CD4-positive, alpha-beta T cell treated with Interleukin-6 at 100 ng/mL for 8 hours (primary cell): Measurements from ENCODE around the gene DND1.
"Not testable (repeated sequence)": the region's sequence is repeated elsewhere in the genome, so short reads cannot be mapped to it uniquely, and the experiment has no call there.

Source experiments
- DNase-seq: peaks from one replicate; pipeline ENCODE4 v3.0.0-alpha.2; 2020; ENCODE audit warnings: mixed read lengths, low spot score

DND1 gene

DNA sequence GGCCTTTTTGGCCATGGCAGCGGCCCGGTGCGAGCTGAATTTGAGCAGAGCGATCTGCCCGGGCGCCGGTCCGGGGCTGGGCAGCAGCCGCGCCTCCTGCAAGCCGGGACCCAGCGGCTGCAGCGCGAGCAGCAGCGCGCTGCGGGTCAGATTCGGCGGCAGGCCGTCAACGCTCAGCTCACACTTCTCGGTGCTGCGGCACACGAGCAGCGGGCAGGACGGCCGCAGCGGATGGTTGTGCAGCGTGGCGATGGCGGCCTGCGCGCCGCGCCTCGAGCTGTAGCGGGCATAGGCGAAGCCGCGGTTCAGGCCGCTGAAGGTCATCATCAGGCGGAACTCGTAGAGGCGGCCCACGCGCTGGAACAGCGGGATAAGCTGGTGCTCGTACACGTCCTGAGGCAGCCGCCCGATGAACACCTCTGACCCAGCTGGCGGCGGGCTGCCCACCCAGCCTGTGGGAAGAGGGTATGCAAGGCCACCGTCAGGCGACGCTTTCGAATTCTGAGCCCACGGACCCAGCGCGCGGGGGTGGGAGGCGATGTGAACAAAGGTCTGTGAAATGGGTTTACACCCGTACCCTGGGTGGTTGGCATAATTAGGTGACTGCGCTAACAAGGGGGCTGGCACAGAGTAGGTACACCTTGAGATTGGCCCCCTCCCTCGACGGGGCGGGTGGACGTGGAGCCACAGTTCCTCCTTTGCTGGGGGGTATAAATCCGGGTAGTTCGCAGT lies 755 bp downstream of the DND1 start:
- no peak for DNase-seq

DNA sequence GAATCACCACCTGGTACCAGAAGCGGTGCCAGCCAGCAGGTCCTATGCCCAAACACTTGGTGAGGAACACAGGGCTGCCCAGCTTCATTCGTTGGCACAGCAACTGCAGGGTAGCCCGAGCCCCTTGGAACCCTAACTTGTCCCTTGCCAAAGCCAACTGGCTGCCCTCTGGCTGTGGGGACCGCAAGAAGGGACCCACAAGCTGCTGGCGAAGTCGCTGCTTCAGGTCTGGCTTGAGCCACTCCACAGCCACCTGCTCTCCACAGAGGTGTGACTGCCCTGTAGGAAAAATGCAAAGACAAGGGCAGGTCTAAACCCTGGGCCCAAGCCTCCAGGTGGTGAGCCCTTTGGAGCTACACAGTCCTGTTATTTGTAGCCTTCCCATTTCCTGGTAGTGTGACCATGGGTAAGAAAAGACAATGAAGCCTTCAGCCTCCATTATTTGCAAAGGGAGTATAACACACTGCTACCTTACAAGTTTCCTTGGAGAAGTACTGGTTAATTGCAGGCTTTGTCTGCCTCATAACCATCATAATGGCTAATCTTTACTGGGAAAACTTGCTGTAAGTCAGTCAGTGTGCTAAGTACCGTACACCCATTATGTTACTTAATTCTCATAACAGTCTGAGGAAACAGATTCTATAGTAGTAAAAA lies 1.8 kb downstream of the DND1 start:
- DNase-seq = no peak

DNA sequence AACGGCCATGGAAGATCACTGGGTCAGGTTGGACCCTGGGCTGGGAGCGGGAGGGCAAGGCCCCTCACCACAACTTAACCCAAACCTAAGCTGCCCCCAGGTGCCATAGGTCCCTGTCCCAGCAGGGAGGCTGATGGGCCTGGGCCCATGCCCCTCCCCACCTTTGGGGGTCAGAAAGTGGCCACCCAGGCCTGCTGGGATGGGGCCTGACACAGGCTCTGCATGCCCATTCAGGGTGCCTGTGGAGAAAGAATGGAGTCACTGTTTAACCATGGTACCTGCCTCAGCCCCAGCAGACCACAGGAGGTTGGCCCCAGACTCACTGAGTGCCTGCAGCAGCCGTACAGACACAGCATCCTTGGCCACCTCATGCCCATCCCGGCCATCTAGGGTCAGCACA lies 2.3 kb downstream of the DND1 start:
- not testable (repeated sequence) for DNase-seq

DNA sequence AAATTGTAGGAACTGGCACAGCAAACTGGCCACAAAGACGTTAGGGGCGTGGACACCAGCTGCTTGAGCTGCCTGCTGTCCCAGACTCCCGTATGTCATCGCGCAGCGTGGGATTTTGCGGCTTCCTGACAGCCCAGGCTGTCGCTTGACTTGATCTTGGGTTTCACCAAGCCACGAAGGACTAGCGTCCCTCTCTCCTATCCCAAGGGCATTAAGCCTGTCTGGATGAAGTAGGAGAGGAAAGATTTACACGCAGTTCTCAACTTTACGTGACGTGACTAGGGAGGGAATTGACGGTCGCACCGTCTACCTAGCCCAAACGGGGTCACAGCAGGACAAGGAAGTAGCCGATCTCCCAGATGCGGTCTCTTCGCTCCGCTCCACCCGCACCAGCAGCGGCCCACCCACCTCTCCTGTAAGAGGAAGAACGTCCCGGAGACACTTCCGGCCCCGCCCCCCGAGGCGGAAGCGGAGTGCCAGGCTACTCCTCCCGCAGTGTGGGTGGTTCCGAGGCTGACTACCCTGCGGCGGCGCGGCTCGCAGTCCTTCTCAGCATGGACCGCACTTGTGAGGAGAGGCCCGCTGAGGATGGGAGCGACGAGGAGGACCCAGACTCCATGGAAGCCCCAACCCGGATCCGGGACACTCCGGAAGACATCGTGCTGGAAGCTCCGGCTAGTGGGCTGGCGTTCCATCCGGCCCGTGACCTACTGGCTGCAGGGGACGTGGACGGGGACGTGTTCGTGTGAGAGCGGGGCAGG lies 8.8 kb downstream of the DND1 start, which contains the start of gene WDR55:
Gene WDR55 (plus strand): TSS at position 546 of the 761 bp plus-strand sequence. CDS start 9 bp downstream, at position 555.
- DNase-seq = peak; percentile 93

DNA sequence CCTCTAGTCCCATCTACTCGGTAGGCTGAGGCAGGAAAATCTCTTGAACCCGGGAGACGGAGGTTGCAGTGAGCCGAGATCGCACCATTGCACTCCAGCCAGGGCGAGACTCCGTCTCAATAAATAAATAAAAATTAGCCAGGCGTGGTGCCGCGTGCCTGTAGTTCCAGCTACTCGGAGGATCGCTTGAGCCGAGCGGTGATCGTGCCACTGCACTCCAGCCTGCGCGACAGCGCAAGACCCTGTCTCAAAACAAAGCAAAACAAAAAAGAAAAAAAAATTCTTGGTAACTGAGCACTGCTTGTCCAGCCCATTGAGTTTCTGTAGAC lies 9.4 kb downstream of the DND1 start:
- no peak for DNase-seq

DNA sequence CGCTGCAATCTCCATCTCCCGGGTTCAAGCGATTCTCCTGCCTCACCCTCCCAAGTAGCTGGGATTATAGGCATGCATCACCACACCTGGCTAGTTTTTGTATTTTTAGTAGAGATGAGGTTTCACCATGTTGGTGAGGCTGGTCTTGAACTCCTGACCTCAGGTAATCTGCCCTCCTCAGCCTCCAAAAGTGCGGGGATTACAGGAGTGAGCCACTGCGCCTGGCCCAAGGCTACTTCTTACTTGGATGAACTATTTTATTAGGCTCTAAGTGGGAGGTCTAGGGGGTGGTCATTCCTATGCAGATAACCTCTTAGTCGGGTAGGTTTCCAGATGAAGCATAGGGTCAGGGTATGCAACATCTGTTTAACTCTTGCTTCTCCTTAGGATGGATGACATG lies 13.0 kb downstream of the DND1 start:
- DNase-seq = not testable (repeated sequence)

DNA sequence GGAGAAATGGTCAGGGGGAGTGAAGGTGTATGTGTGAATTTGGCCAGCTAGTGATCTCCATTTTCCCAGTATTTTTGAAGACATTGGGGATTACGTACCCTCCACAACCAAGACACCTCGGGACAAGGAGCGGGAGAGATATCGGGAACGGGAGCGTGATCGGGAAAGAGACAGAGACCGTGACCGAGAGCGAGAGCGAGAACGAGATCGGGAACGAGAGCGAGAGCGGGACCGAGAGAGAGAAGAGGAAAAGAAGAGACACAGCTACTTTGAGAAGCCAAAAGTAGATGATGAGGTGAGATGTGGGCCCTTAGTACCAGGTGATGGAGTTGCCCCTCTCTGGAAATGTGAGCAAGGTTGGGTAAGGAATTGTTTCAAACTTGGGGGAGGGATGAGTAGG lies 14.5 kb downstream of the DND1 start:
- no peak for DNase-seq

DNA sequence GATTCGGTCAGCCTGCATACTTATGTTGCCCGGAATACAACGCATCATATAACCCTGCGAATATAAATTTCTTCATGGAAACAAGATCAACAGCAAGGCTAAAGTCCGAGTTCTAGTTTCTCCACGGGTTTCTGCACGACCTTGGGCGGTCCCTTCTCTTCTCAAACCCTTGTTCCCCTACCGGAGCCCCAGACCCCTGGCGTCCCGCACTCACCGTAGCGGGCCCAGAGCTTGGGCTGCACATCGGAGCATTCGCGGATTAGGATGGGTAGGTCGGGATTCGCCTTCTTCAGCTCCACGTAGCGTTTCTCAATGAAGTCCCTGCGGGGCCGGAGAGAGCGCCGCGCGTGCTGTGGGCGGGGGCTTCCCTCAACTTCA lies 26.3 kb downstream of the DND1 start:
- DNase-seq = no peak

DNA sequence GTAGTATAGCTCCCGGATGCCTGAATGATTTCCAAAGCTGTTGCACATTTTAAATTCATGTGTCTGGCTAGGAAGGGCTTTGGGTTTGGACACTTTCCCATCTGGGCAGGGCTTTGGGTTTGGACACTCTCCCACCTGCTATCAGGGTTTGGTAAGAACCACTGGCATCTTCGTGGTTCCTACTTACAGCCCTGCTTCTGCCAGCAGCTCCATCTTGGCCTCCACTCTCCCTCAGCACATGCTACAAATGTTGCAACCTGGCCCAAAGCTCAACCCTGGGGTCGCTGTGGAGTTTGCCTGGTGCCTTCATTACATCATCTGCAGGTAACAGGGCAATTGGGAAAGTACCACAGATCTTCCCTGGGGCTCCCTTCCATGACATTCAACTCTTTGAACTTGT lies 30.7 kb downstream of the DND1 start:
- no peak for DNase-seq

DNA sequence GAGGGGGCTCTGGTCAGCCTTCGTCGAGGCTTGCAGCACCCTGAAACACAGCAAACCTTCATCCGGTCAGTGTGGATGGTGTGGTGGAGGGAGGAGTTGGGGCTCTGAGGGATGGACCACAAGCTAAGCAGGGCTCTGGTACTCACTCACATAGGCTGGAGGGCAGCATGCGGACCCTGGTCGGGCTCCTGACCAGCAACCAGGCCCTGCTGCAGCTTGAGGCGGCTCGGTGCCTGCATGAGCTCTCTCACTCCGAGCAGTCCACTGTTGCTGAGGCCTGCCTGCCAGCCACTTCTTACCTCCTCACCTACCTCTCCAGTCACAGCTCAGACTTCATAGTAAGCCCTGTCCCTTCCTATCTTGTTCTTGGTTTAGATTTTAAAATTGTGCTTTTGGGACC lies 31.7 kb downstream of the DND1 start:
- DNase-seq = no peak

DNA sequence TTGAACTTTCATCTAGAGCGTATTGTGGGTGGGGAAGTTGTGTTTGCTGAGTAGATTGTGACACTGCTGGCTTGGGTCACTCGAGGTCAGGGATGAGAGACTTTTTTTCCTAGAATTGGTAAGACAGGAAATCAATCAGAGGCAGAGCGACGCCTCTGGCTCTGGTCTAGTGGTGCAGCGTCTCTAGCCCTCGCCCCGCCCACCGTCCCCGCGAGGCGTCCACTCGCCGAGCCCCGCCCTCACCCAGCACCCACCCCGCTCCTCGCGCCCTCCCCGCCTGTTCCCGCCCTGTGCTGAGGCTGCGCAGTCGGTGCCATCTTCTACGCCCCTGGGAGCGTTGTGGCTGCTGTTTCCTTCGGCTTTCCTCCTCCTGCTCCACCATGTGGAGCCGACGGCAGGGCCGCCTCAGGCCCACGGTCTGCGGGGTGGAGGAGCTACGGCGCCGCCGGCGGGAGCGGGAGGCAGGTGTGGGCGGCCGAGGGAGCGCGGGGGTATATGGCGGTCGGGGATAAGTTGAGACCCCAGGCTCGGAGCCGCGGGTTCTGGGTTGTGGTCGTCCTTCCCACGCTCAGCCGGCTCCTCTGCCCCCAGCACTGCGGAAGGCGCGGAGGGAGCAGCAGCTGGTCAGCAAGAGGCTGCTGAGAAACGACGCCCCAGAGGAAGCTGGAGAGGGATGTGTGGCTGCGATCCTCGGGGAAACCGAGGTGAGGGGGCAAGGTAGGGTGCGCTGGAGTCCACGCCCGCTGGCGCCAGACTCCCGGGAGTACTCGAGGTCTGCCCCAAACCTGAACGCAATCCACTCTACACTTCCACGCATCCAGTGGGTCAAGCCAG lies 34.0 kb downstream of the DND1 start, which contains the start of gene TMCO6:
Gene TMCO6 (plus strand): TSS at position 304 of the 834 bp plus-strand sequence. CDS start 77 bp downstream, at position 381.
- DNase-seq = peak; percentile 96

DNA sequence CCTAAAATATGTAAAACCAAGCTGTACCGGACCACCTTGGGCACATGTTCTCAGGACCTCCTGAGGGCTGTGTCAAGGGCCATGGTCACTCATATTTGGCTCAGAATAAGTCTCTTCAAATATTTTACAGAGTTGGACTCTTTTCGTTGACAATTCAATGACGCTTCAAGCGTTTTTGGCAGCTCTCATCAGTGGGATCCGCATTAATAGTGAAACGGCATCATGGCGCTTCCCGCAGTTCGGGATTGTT lies 34.6 kb downstream of the DND1 start:
- DNase-seq = not testable (repeated sequence)

DNA sequence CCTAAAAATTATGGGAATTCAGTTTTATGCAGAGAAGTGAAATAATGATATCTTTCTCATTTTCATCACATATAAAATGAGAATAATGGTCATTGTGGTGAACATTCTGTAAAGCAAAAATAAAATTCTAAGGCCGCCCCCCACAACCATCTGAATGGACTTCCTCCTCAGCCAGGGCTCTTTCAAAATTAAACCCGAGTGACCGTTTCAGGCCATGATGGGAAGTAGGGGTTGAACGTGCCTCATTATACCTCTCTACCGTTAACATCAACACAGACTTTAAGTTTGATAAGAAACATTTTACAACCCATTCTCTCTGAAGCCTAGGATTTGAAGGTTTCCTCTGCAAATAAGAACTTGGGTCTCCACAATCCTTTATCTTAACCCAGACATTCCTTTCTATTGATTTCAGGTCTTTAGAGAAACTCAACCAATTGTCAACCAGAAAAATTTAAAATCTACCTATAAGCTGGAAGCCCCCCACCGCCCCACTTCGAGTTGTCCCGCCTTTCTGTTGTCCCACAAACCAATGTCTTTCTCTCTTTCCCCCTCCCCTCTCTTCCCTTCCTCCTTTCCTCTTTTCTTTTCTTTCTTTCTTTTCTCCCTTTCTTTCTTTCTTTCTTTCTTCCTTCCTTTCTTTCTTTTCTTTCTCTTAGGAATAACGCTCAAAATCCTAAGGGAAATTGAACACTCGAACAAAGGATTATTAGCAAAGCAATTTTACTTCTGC lies 35.8 kb downstream of the DND1 start:
- no peak for DNase-seq

DNA sequence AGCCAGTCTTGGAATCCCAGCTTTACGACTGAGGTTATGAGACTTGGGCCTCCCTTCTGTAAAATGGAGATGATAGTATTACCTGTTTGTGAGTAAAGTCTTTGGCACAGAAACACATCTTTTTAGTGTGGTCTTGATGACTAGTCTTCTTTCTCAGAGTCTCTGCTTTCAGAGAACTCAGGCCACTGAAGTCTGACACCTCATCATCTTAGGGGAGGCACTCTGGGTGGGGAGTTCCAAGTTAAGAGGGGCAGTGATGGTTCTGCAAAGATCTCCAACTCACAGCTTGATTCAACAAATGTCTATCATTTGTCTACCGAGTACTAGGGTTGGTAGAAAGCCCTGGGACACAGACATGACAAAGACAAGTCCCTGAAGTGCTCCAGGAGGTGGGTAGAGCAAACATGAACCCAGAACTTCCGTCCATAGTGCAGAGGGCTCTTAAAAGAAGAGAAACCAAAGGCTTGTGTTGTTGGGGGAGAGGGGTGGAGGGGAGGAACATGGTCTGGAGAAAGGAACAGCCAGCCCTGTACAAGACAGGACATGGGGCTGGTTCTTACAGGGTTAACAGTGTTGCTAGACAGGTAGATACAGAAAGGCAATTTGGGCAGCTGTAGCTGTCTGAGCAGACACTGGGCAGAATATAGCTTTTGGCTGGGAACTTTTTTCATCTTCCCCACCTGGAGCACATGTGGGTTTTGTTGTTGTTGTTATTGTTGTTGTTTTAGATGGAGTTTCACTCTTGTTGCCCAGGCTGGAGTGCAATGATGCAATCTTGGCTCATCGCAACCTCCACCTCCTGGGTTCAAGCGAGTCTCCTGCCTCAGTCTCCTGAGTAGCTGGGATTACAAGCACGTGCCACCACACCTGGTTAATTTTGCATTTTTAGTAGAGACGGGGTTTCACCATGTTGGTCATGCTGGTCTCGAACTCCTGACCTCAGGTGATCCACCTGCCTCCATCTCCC lies 37.8 kb downstream of the DND1 start:
- DNase-seq = no peak

DNA sequence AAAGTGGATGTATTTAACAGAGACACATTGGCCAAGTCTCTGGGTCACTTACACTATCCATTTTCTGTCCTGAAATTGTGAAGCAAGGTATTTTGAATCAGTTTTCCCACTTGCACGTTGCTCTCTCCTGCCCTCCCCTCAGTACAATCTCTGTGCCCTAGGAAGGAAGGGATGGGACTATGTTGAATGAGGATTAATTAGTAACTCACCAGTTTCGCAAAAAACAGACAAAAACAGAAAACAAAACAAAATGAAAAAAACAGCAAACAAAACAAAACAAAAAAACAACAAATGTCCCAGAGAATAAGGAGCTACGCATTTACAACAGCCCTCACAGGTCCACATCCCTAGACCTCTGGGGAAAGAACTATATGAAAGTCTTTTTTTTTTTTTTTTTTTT lies 39.3 kb downstream of the DND1 start:
- no peak for DNase-seq

DNA sequence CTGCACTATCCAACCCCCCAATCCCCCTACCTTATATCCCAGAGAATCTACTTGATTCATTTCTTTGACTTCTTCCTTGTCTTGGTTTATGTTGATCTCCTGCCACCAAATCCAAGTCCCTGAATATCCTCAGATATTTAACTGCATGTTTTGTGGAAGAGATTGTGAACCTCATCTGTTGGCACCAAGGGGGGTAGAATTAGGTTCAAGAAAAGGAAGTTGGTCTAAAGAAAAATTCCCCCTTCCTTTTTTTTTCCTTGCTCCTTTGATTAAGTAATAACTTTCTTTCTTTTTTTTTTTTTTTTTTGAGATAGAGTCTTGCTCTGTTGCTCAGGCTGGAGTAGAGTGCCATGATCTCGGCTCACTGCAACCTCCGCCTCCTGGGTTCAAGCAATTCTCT lies 39.9 kb downstream of the DND1 start:
- DNase-seq = no peak

DNA sequence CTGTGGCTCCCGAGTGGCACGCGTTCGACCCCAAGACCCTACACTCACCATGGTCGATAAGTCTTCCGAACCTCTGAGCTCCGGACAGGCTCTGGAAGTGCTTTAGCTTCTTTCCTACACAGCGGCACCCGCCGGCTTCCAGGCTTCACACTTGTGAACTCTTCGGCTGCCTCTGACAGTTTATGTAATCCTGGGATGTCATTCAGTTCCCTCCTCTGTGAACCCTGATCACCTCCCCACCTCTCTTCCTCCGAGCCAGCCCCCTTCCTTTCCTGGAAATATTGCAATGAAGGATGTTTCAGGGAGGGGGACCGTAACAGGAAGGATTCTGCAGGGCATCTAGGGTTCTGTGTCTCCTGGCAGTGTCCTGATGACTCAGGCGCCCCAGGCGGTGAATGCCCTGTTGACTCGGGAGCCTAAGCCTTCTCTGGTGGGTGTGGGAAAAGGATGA lies 40.3 kb downstream of the DND1 start, which contains the start of gene CD14:
Gene CD14 (minus strand): TSS at position 155 of the 451 bp plus-strand sequence. CDS start 104 bp downstream, at position 51.
- DNase-seq = no peak

DNA sequence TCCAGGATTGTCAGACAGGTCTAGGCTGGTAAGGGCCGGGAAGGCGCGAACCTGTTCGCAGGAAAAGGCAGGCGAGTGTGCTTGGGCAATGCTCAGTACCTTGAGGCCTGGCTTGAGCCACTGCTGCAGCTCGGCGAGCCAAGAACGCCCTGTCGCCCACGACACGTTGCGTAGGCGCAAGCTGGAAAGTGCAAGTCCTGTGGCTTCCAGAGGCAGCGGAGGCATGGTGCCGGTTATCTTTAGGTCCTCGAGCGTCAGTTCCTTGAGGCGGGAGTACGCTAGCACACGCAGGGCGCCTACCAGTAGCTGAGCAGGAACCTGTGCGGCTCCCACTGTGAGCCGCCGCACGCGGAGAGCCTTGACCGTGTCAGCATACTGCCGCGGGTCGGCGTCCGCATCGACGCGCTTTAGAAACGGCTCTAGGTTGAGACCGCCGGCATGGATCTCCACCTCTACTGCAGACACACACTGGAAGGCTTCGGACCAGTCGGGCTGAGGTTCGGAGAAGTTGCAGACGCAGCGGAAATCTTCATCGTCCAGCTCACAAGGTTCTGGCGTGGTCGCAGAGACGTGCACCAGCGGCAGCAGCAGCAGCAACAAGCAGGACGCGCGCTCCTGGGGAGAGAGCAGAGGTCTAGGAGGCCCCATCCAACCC lies 40.9 kb downstream of the DND1 start:
- DNase-seq = peak; percentile 40

DNA sequence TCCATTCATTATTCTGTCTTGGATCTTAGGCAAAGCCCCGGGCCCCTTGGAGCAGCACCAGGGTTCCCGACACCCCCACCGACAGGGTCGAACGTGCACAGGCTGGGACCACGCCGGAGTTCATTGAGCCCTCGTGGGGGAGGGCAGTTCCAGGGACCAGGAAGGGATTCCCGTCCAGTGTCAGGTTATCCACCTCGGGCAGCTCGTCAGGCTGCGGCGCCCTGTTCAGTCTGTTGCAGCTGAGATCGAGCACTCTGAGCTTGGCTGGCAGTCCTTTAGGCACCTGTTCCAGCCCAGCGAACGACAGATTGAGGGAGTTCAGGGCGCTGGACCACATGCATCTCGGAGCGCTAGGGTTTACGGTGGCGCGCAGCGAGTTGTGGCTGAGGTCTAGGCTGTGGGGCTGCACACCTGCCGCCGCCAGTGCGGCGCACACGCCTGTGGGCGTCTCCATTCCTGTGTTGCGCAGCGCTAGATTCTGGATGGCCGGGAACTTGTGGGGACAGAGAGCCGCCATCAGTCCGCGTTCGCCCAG lies 41.5 kb downstream of the DND1 start:
- DNase-seq = peak; percentile 24

DNA sequence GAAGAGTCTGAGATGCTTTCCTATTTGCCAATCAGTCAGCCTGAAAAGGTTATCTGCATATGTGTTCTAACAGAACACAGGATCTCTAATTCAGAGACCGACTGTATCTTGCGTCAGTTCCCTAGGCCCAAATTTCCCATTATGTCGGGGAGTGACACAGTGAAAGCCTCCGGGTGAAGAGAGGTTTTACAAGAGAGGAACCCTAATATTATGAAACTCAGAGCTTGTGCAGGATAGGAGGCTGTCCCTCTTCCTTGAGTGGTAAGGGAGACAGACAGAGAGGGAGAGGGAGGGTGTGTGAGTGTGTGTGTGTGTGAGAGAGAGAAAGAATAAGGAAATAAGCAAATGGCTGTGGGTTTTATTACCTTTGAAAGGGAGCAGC lies 42.3 kb downstream of the DND1 start:
- DNase-seq = no peak
